ENCODE results near the gene GPHN.
A peak's percentile ranks its signal among the peaks of the same experiment; 100 is the strongest.

GPHN gene

GRCh38 chr14:66507722-66508546, at the start of gene GPHN:
Gene GPHN, plus strand, starts transcription at chr14:66508147.
- DNase-seq (ENCODE audit: low spot score in 2 of 2) (peak; percentile 71 to 88), ATAC-seq (peak; percentile 93)
- no peaks in the 10 kb centered on the region for H3K9me3 Mint-ChIP-seq
- peaks cover 17% of the 10 kb centered on the region for H3K4me1 Mint-ChIP-seq
- peaks cover 6% of the 10 kb centered on the region for H3K36me3 Mint-ChIP-seq
- peak within 1 kb of the TSS; percentile 88 for H3K27ac Mint-ChIP-seq
- H3K4me3 Mint-ChIP-seq, result peak within 1 kb of the TSS; percentile 85

- DNase-seq (ENCODE audit: low spot score in 2 of 2), result no peak
- Mint-ChIP-seq H3K36me3 (no peaks in the 10 kb centered on the region), H3K4me3 (no peak overlapping the region), H3K27ac (no peak overlapping the region), H3K4me1 (no peaks in the 10 kb centered on the region), H3K9me3 (peaks cover 7% of the 10 kb centered on the region)
- no peak for ATAC-seq
These were observed 48.3 kb upstream of the GPHN start for GRCh38 chr14:66459603-66460002.

- no peaks in the 10 kb centered on the region for H3K4me1 Mint-ChIP-seq
- H3K9me3 Mint-ChIP-seq, result peaks cover 3% of the 10 kb centered on the region
- no peaks in the 10 kb centered on the region for H3K36me3 Mint-ChIP-seq
- H3K27ac Mint-ChIP-seq, result no peak overlapping the region
- DNase-seq (ENCODE audit: low spot score in 2 of 2) (no peak), ATAC-seq (no peak)
- H3K4me3 Mint-ChIP-seq, result no peak overlapping the region
These were observed 43.7 kb upstream of the GPHN start for GRCh38 chr14:66464261-66464660.

GRCh38 chr14:66468778-66469367, 39.1 kb upstream of the GPHN start:
- DNase-seq (ENCODE audit: low spot score in 2 of 2) (no peak), ATAC-seq (no peak)
- no peaks in the 10 kb centered on the region for H3K4me1 Mint-ChIP-seq
- H3K4me3 Mint-ChIP-seq, result no peak overlapping the region
- peaks cover 3% of the 10 kb centered on the region for H3K9me3 Mint-ChIP-seq
- H3K36me3 Mint-ChIP-seq, result no peaks in the 10 kb centered on the region
- H3K27ac Mint-ChIP-seq, result no peak overlapping the region

GRCh38 chr14:66471584-66471983, 36.4 kb upstream of the GPHN start:
- DNase-seq (ENCODE audit: low spot score in 2 of 2) (no peak), ATAC-seq (no peak)
- H3K9me3 Mint-ChIP-seq, result no peaks in the 10 kb centered on the region
- H3K36me3 Mint-ChIP-seq, result no peaks in the 10 kb centered on the region
- no peak overlapping the region for H3K27ac Mint-ChIP-seq
- H3K4me1 Mint-ChIP-seq, result no peaks in the 10 kb centered on the region
- H3K4me3 Mint-ChIP-seq, result no peak overlapping the region

- H3K4me3 Mint-ChIP-seq, result no peak overlapping the region
- no peak overlapping the region for H3K27ac Mint-ChIP-seq
- no peak for ATAC-seq
- H3K36me3 Mint-ChIP-seq, result no peaks in the 10 kb centered on the region
- DNase-seq (ENCODE audit: low spot score in 2 of 2), result no peak
- no peaks in the 10 kb centered on the region for H3K9me3 Mint-ChIP-seq
- no peaks in the 10 kb centered on the region for H3K4me1 Mint-ChIP-seq
These were observed 35.7 kb upstream of the GPHN start for GRCh38 chr14:66472251-66472650.

GRCh38 chr14:66473223-66473622, 34.7 kb upstream of the GPHN start:
- H3K36me3 Mint-ChIP-seq, result no peaks in the 10 kb centered on the region
- no peaks in the 10 kb centered on the region for H3K9me3 Mint-ChIP-seq
- H3K4me3 Mint-ChIP-seq, result no peak overlapping the region
- no peak for ATAC-seq
- H3K4me1 Mint-ChIP-seq, result no peaks in the 10 kb centered on the region
- H3K27ac Mint-ChIP-seq, result no peak overlapping the region
- DNase-seq (ENCODE audit: low spot score in 2 of 2), result no peak

GRCh38 chr14:66476964-66477363, 31.0 kb upstream of the GPHN start:
- ATAC-seq (no peak), DNase-seq (ENCODE audit: low spot score in 2 of 2) (no peak)
- Mint-ChIP-seq H3K9me3 (no peaks in the 10 kb centered on the region), H3K4me1 (no peaks in the 10 kb centered on the region), H3K27ac (no peak overlapping the region), H3K36me3 (no peaks in the 10 kb centered on the region), H3K4me3 (no peak overlapping the region)

- Mint-ChIP-seq H3K9me3 (no peaks in the 10 kb centered on the region), H3K4me1 (no peaks in the 10 kb centered on the region)
- no peak for DNase-seq (ENCODE audit: low spot score in 2 of 2)
These were observed 30.4 kb upstream of the GPHN start for GRCh38 chr14:66477567-66477966.

GRCh38 chr14:66482873-66483272, 25.1 kb upstream of the GPHN start:
- no peak for ATAC-seq
- H3K27ac Mint-ChIP-seq, result no peak overlapping the region

More at GRCh38 chr14:66477567-66477966, 30.4 kb upstream of the GPHN start:
- ATAC-seq, result no peak
- H3K27ac Mint-ChIP-seq, result no peak overlapping the region
- no peak overlapping the region for H3K4me3 Mint-ChIP-seq
- no peaks in the 10 kb centered on the region for H3K36me3 Mint-ChIP-seq

GRCh38 chr14:66483322-66483721, 24.6 kb upstream of the GPHN start:
- Mint-ChIP-seq H3K9me3 (no peaks in the 10 kb centered on the region), H3K36me3 (no peaks in the 10 kb centered on the region), H3K4me1 (no peaks in the 10 kb centered on the region), H3K4me3 (no peak overlapping the region), H3K27ac (no peak overlapping the region)
- ATAC-seq (no peak), DNase-seq (ENCODE audit: low spot score in 2 of 2) (no peak)

More at GRCh38 chr14:66482873-66483272, 25.1 kb upstream of the GPHN start:
- Mint-ChIP-seq H3K9me3 (no peaks in the 10 kb centered on the region), H3K4me3 (no peak overlapping the region), H3K4me1 (no peaks in the 10 kb centered on the region), H3K36me3 (no peaks in the 10 kb centered on the region)
- no peak for DNase-seq (ENCODE audit: low spot score in 2 of 2)

- no peaks in the 10 kb centered on the region for H3K36me3 Mint-ChIP-seq
- ATAC-seq, result no peak
These were observed 22.9 kb upstream of the GPHN start for GRCh38 chr14:66485029-66485428.

GRCh38 chr14:66485910-66486421, 22.0 kb upstream of the GPHN start, which contains the start of gene CCDC196:
Gene CCDC196, plus strand, starts transcription at chr14:66486371. Its CDS starts 132 bp downstream, at chr14:66486503.
- Mint-ChIP-seq H3K4me3 (no peak within 1 kb of the TSS), H3K36me3 (no peaks in the 10 kb centered on the region), H3K27ac (no peak within 1 kb of the TSS), H3K9me3 (no peaks in the 10 kb centered on the region), H3K4me1 (no peaks in the 10 kb centered on the region)
- ATAC-seq (no peak), DNase-seq (ENCODE audit: low spot score in 2 of 2) (no peak)

More at GRCh38 chr14:66485029-66485428, 22.9 kb upstream of the GPHN start:
- no peak overlapping the region for H3K4me3 Mint-ChIP-seq
- no peak overlapping the region for H3K27ac Mint-ChIP-seq
- DNase-seq (ENCODE audit: low spot score in 2 of 2), result no peak
- H3K9me3 Mint-ChIP-seq, result no peaks in the 10 kb centered on the region
- H3K4me1 Mint-ChIP-seq, result no peaks in the 10 kb centered on the region

GRCh38 chr14:66487164-66487563, 20.8 kb upstream of the GPHN start:
- Mint-ChIP-seq H3K4me1 (no peaks in the 10 kb centered on the region), H3K4me3 (no peak overlapping the region), H3K9me3 (no peaks in the 10 kb centered on the region), H3K36me3 (no peaks in the 10 kb centered on the region), H3K27ac (no peak overlapping the region)
- ATAC-seq, result no peak
- DNase-seq (ENCODE audit: low spot score in 2 of 2), result no peak

GRCh38 chr14:66490143-66491111, 17.5 kb upstream of the GPHN start:
- Mint-ChIP-seq H3K9me3 (no peaks in the 10 kb centered on the region), H3K4me1 (no peaks in the 10 kb centered on the region), H3K4me3 (no peak overlapping the region), H3K27ac (no peak overlapping the region), H3K36me3 (no peaks in the 10 kb centered on the region)
- ATAC-seq (no peak), DNase-seq (ENCODE audit: low spot score in 2 of 2) (no peak)
